HFF-Myc (cell line): ENCODE measurements around the gene NRCAM.
A peak's percentile ranks its signal among the peaks of the same experiment; 100 is the strongest.

Experiments used
- DNase-seq: peaks from one replicate; pipeline ENCODE4 v3.0.0-alpha.2; 2011; ENCODE audit warnings: low read depth; ENCODE audit errors: extremely low read depth
- H3K4me3 ChIP-seq: replicated peaks from 2 replicates; pipeline ENCODE4 v1.5.1; 2011; ENCODE audit warnings: low read depth, mild to moderate bottlenecking, control low read depth, low read length
- CTCF ChIP-seq: IDR thresholded peaks from 2 replicates; pipeline ENCODE4 v1.5.1; 2012; ENCODE audit warnings: mild to moderate bottlenecking, low read depth, low read length, control low read depth; ENCODE audit errors: missing control alignments

NRCAM gene

GRCh38 chr7:108459922-108460551 lies 3.8 kb upstream of the NRCAM start:
- H3K4me3 ChIP-seq = no peak overlapping the region
- TF ChIP-seq CTCF = peak; percentile 38
- DNase-seq = no peak

- H3K4me3 ChIP-seq = no peak overlapping the region
- no peak for DNase-seq
- no peak for TF ChIP-seq CTCF
Observed at GRCh38 chr7:108457871-108458270, 1.6 kb upstream of the NRCAM start.

- no peak for TF ChIP-seq CTCF
- no peak overlapping the region for H3K4me3 ChIP-seq
- DNase-seq = no peak
Observed at GRCh38 chr7:108456845-108457540, 757 bp upstream of the NRCAM start.

- TF ChIP-seq CTCF = no peak
- DNase-seq = no peak
- H3K4me3 ChIP-seq = peak overlapping the region; percentile 36
Observed at GRCh38 chr7:108455551-108455997, 662 bp downstream of the NRCAM start.

- peak overlapping the region; percentile 36 for H3K4me3 ChIP-seq
- TF ChIP-seq CTCF = no peak
- no peak for DNase-seq
Observed at GRCh38 chr7:108454674-108455550, 1.3 kb downstream of the NRCAM start.

GRCh38 chr7:108454317-108454673 lies 1.9 kb downstream of the NRCAM start:
- no peak overlapping the region; the same call in 1 of the 2 replicates for H3K4me3 ChIP-seq
- TF ChIP-seq CTCF = no peak
- no peak for DNase-seq
